ENCODE results near the gene CNOT6.

DNA sequence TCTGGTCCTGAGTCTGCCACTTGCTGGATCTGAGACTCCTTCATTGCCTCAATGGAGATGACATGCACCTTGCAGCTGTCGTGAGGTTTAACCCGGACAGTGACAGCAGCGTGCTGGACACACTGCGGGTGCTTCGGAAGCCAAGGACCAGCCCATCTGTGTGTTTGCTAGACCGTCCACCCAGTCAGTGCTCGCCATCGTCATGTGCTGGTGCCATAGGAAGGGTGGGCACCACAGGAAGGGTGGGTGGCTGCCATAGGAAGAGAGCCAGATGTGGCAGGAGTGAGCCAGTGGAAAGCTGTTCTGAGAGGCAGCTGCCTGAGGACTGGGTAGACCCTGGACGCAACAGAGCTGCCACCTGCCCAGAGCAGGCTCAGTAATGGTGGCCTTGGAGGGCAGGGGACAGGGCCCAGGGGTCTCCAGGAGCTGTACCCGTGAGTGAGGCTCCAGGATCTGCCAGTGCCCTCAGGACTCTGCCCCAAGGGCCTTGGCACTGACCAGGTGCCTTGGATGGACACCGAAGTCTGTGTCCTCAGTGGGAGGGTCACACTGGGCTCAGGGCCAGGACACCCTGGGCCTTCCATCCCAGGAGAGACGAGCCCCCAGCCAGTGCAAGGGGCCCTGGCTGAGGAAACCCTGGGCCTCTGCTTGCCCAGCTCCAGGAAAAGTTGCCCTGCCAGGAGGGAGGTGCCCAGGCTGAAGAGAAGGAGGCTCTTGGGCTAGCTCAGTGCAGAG is 133.4 kb downstream of the CNOT6 start:
- TF ChIP-seq, protein P1, sequence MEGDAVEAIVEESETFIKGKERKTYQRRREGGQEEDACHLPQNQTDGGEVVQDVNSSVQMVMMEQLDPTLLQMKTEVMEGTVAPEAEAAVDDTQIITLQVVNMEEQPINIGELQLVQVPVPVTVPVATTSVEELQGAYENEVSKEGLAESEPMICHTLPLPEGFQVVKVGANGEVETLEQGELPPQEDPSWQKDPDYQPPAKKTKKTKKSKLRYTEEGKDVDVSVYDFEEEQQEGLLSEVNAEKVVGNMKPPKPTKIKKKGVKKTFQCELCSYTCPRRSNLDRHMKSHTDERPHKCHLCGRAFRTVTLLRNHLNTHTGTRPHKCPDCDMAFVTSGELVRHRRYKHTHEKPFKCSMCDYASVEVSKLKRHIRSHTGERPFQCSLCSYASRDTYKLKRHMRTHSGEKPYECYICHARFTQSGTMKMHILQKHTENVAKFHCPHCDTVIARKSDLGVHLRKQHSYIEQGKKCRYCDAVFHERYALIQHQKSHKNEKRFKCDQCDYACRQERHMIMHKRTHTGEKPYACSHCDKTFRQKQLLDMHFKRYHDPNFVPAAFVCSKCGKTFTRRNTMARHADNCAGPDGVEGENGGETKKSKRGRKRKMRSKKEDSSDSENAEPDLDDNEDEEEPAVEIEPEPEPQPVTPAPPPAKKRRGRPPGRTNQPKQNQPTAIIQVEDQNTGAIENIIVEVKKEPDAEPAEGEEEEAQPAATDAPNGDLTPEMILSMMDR (IDR thresholded peaks at IDR 0.05) = no peak
- TF ChIP-seq POLR2A (IDR thresholded peaks at IDR 0.05) = no peak

All from Peyer's patch (tissue), 4 donors.